AG09309 (cell line): Measurements from ENCODE around the gene CTNND2.

Experiments
- DNase-seq: peaks from one replicate; pipeline ENCODE4 v3.0.0-alpha.2; 2010; ENCODE audit warnings: low read depth
- H3K4me3 ChIP-seq: 2 replicates; pipeline ENCODE4 v1.5.1; 2011; ENCODE audit warnings: mild to moderate bottlenecking, low read depth, low read length, moderate library complexity; ENCODE audit not compliant: control insufficient read depth
- CTCF ChIP-seq: IDR thresholded peaks from 2 replicates; pipeline ENCODE4 v1.5.1; 2011; ENCODE audit warnings: mild to moderate bottlenecking, low read depth, low read length, inconsistent platforms; ENCODE audit not compliant: insufficient read depth, control insufficient read depth; ENCODE audit errors: missing control alignments

CTNND2 gene

GRCh38 chr5:11293523-11293922 is 610.7 kb downstream of the CTNND2 start:
- H3K4me3 ChIP-seq: no peak overlapping the region
- no peak for DNase-seq
- no peak for TF ChIP-seq CTCF

- DNase-seq: no peak
- no peak overlapping the region for H3K4me3 ChIP-seq
- no peak for TF ChIP-seq CTCF
Observed at GRCh38 chr5:11292648-11293356, 611.4 kb downstream of the CTNND2 start.

- no peak for DNase-seq
- no peak overlapping the region for H3K4me3 ChIP-seq
- no peak for TF ChIP-seq CTCF
Observed at GRCh38 chr5:11289733-11290132, 614.5 kb downstream of the CTNND2 start.

- TF ChIP-seq CTCF: no peak
- DNase-seq: no peak
- H3K4me3 ChIP-seq: no peak overlapping the region
Observed at GRCh38 chr5:11289208-11289607, 615.0 kb downstream of the CTNND2 start.

GRCh38 chr5:11281842-11282241 is 622.4 kb downstream of the CTNND2 start:
- H3K4me3 ChIP-seq: no peak overlapping the region
- no peak for TF ChIP-seq CTCF
- DNase-seq: no peak

- no peak for DNase-seq
- no peak for TF ChIP-seq CTCF
- H3K4me3 ChIP-seq: no peak overlapping the region
Observed at GRCh38 chr5:11277323-11277722, 626.9 kb downstream of the CTNND2 start.
